HG02759 (cell line): Measurements from ENCODE around the gene UBR2.
"Not testable (repeated sequence)": the region's sequence is repeated elsewhere in the genome, so short reads cannot be mapped to it uniquely, and the experiment has no call there.

Experiments
- ATAC-seq: cut with Tn5 transposase; IDR thresholded peaks from one replicate; pipeline ENCODE4 v1.9.1; 2021; ENCODE audit warnings: mild to moderate bottlenecking, moderate library complexity; ENCODE audit not compliant: unreplicated experiment

UBR2 gene

GRCh38 chr6:42690151-42690702 lies 126.4 kb downstream of the UBR2 start:
- ATAC-seq, result no peak

- ATAC-seq, result no peak
Observed at GRCh38 chr6:42690872-42691271, 127.0 kb downstream of the UBR2 start.

- no peak for ATAC-seq
Observed at GRCh38 chr6:42692137-42692911, 128.5 kb downstream of the UBR2 start.

- ATAC-seq, result no peak
Observed at GRCh38 chr6:42693725-42694323, 130.0 kb downstream of the UBR2 start.

GRCh38 chr6:42694586-42694985 lies 130.8 kb downstream of the UBR2 start:
- no peak for ATAC-seq

- ATAC-seq, result no peak
Observed at GRCh38 chr6:42696526-42697267, 132.9 kb downstream of the UBR2 start.

- ATAC-seq, result no peak
Observed at GRCh38 chr6:42697268-42697655, 133.4 kb downstream of the UBR2 start.

GRCh38 chr6:42698217-42698616 lies 134.4 kb downstream of the UBR2 start:
- no peak for ATAC-seq

GRCh38 chr6:42702200-42702599 lies 138.4 kb downstream of the UBR2 start:
- ATAC-seq, result no peak

- not testable (repeated sequence) for ATAC-seq
Observed at GRCh38 chr6:42702786-42703185, 139.0 kb downstream of the UBR2 start.

GRCh38 chr6:42704251-42704936 lies 140.6 kb downstream of the UBR2 start:
- no peak for ATAC-seq

- ATAC-seq, result no peak
Observed at GRCh38 chr6:42704937-42705374, 141.1 kb downstream of the UBR2 start.

- no peak for ATAC-seq
Observed at GRCh38 chr6:42707595-42707994, 143.8 kb downstream of the UBR2 start.

GRCh38 chr6:42708096-42708495 lies 144.3 kb downstream of the UBR2 start:
- ATAC-seq, result no peak

- no peak for ATAC-seq
Observed at GRCh38 chr6:42709871-42710270, 146.0 kb downstream of the UBR2 start.

GRCh38 chr6:42710316-42710715 lies 146.5 kb downstream of the UBR2 start:
- ATAC-seq, result no peak

GRCh38 chr6:42711930-42712329 lies 148.1 kb downstream of the UBR2 start:
- no peak for ATAC-seq

GRCh38 chr6:42714098-42714761 lies 150.4 kb downstream of the UBR2 start:
- no peak for ATAC-seq

GRCh38 chr6:42715871-42716270 lies 152.0 kb downstream of the UBR2 start:
- ATAC-seq, result no peak

- ATAC-seq, result no peak
Observed at GRCh38 chr6:42720739-42721138, 156.9 kb downstream of the UBR2 start.
